Dermis blood vessel endothelial cell (primary cell): Measurements from ENCODE around the gene GNL3. TPM values are rescaled to one million over a fixed set of nuclear protein-coding genes. Genes with fewer than 3 reads are reported as not detected.
"Not testable (repeated sequence)": the region's sequence is repeated elsewhere in the genome, so short reads cannot be mapped to it uniquely, and the experiment has no call there.

Source experiments
- DNase-seq: peaks from one replicate; pipeline ENCODE4 v3.0.0; 2010
- total RNA-seq: library from RNA; depleted of rRNA; stranded (reverse); fragments of >200 nt; gene quantifications from 2 replicates; pipeline ENCODE4 v1.2.3, GENCODE V29; 2014

GNL3 gene
- total RNA-seq, 1 donor from 2014 or later = 135 TPM

- DNase-seq = no peak
Measured at GRCh38 chr3:52721002-52721729, 35.3 kb downstream of the GNL3 start.

DNA sequence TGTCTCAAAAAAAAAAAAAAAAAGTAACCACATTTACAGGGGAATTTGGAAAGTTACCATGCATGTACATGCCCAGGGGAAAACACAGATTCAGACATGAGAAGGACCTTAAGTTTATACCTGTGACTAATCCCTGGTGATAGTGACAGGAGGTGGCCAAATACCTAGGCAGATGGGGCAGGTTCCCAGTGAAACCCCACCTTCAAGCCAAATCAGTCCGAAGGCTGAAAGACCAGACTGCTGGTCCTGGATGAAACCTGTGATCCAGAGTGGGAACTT is 35.8 kb downstream of the GNL3 start:
- DNase-seq = no peak

DNA sequence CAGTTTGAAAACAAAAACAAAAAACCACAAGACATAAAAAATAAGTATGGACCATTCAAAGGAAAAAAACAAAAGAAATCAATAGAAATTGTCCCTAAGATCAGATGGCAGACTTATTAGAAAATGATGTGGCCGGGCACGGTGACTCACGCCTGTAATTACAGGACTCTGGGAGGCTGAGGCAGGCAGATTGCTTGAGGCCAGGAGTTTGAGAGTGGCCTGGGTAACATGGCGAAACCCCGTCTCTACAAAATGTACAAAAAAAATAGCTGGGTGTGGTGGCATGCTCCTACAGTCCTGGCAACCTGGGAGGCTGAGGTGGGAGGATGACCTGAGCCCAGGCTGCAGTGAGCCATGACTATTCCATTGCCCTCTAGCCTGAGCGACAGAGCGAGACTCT is 36.7 kb downstream of the GNL3 start:
- DNase-seq = no peak

DNA sequence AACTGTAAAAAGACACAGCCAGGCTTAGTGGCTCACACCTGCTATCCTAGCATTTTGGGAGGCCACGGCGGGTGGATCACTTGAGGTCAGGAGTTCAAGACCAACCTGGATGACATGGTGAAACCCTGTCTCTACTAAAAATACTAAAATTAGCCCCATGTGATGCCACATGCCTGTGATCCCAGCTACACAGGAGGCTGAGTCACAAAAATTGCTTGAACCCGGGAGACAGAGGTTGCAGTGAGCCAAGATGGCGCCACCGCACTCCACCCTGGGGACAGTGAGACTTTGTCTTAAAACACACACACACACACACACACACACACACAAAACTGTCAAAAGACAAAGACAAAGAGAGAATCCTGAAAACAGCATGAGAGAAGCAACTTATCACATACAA is 38.1 kb downstream of the GNL3 start:
- no peak for DNase-seq

GRCh38 chr3:52724511-52724910 is 38.7 kb downstream of the GNL3 start:
- DNase-seq = no peak

GRCh38 chr3:52728753-52729152 is 42.9 kb downstream of the GNL3 start:
- not testable (repeated sequence) for DNase-seq

DNA sequence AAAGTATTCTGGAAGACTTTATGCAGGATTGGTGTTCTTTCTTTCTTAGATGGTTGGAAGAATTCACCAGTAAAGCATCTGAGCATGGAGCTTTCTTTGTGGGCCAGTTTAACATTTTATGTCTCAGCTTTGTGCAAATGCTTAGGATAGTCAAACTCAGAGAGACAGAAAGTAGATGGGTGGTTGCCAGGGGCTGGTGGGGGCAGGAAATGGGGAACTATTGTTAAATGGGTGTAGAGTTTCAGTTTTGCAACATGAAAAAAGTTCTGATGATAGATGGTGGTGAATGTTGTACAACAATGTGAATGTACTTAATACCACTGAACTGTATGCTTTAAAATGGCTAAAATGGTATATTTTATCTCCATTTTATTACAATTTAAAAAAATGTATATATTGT is 44.8 kb downstream of the GNL3 start:
- peak; percentile 4 for DNase-seq

- DNase-seq = no peak
Measured at GRCh38 chr3:52731590-52731989, 45.8 kb downstream of the GNL3 start.

GRCh38 chr3:52733256-52733891 is 47.5 kb downstream of the GNL3 start:
- no peak for DNase-seq

GRCh38 chr3:52739730-52740129 is 53.9 kb downstream of the GNL3 start:
- DNase-seq = no peak

DNA sequence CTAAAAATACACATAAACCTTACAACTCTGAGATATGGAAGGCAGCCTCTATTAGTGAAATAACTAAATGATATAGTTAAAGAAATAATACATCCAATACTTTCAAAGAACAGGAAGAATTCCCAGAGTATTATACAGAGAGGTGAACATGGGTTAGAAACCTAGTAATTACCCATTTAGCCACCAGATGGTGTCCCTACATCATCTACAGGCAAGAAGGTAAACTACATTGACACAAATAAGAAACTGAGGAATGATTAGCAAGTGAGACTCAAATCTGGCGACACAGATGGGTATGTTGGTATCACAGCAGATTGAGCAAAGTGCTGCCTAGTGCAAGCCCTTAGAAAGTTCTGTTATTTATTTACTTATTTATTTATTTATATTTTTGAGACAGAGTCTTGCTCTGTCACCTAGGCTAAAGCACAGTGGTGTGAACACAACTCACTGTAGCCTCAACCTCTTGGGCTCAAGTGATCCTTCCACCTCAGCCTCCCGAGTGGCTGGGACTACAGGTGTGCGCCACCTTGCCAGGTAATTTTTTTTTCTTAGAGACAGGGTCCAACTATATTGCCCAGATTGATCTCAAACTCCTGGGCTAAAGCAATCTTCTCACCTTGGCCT is 56.7 kb downstream of the GNL3 start:
- peak; percentile 71 for DNase-seq

- DNase-seq = no peak
Measured at GRCh38 chr3:52743152-52743551, 57.3 kb downstream of the GNL3 start.

GRCh38 chr3:52743721-52744120 is 57.9 kb downstream of the GNL3 start:
- no peak for DNase-seq

Other genes starting within 250 kb of the GNL3 start
- 30.5 and 30.9 TPM in 2 replicates for gene SEMA3G, start 240.9 kb upstream of the GNL3 start, total RNA-seq
- gene TNNC1, start 232.0 kb upstream of the GNL3 start, total RNA-seq = not detected in 2 replicates
- gene NISCH, start 230.4 kb upstream of the GNL3 start, total RNA-seq = 72.8 and 106 TPM in 2 replicates
- gene STAB1, start 190.7 kb upstream of the GNL3 start, total RNA-seq = 462 and 464 TPM in 2 replicates
- gene NT5DC2, start 152.2 kb upstream of the GNL3 start, total RNA-seq = 32.2 and 81.1 TPM in 2 replicates
- gene UQCC5, start 149.4 kb upstream of the GNL3 start, total RNA-seq = 1.7 and 2.7 TPM in 2 replicates
- gene PBRM1, start 119 bp upstream of the GNL3 start, total RNA-seq = 83.9 and 107 TPM in 2 replicates
- gene GLT8D1, start 19.8 kb downstream of the GNL3 start, total RNA-seq = 67.7 and 70.6 TPM in 2 replicates
- gene SPCS1, start 20.1 kb downstream of the GNL3 start, total RNA-seq = 40.5 and 52.5 TPM in 2 replicates
- gene NEK4, start 84.9 kb downstream of the GNL3 start, total RNA-seq = 14.3 and 18.7 TPM in 2 replicates
- not detected in 2 replicates for gene ITIH1, start 91.6 kb downstream of the GNL3 start, total RNA-seq
- 0.19 and 0.34 TPM in 2 replicates for gene ITIH3, start 108.8 kb downstream of the GNL3 start, total RNA-seq
- 0.19 and 1.9 TPM in 2 replicates for gene ITIH4, start 144.6 kb downstream of the GNL3 start, total RNA-seq
- not detected in 2 replicates for gene MUSTN1, start 149.0 kb downstream of the GNL3 start, total RNA-seq
- 17.0 and 18.7 TPM in 2 replicates for gene STIMATE, start 211.5 kb downstream of the GNL3 start, total RNA-seq